Right atrium auricular region (tissue), 2 donors: Measurements from ENCODE around the gene DNASE1L1. TPM values are rescaled to one million over a fixed set of nuclear protein-coding genes. Genes with fewer than 3 reads are reported as not detected.

ENCODE experiments used
- DNase-seq: peaks from one replicate; pipeline ENCODE4 v3.0.0-alpha.2; 2019; ENCODE audit warnings: low spot score
- H3K27ac ChIP-seq, 2 donors: fragments of 200-600 bp; sonication (generic); 1 replicate in 1 of 2; 2 replicates in 1 of 2; pipeline ENCODE4 v1.5.1; 2016 to 2019
- H3K27me3 ChIP-seq, 2 donors: fragments of 200-600 bp; sonication (generic); one replicate each; pipeline versions ENCODE4 v1.5.1 to v1.6.0; 2017 to 2019
- H3K36me3 ChIP-seq: fragments of 200-600 bp; sonication (generic); one replicate; pipeline ENCODE4 v1.5.1; 2016
- H3K4me1 ChIP-seq, 2 donors: fragments of 200-600 bp; sonication (generic); one replicate each; pipeline versions ENCODE4 v1.5.1 to v1.6.0; 2017 to 2019
- H3K4me3 ChIP-seq, 2 donors: fragments of 200-600 bp; sonication (generic); 1 replicate in 1 of 2; 2 replicates in 1 of 2; pipeline ENCODE4 v1.5.1; 2017 to 2019; ENCODE audit warnings: mild to moderate bottlenecking in 1 of 2, moderate library complexity in 1 of 2
- H3K9me3 ChIP-seq, 2 donors: fragments of 200-600 bp; sonication (generic); one replicate each; pipeline ENCODE4 v1.5.1; 2019
- total RNA-seq, 2 donors: library from RNA; depleted of rRNA; stranded (reverse); fragments of >200 nt; gene quantifications; one replicate each; pipeline ENCODE4 v1.1.0, GENCODE V29; 2016
- TF ChIP-seq, protein P1 (sequence below), 2 donors: fragments of 200-600 bp; sonication (generic); IDR thresholded peaks; one replicate each; pipeline ENCODE4 v1.5.1; 2019; ENCODE audit warnings: antibody characterized with exemption in 2 of 2

The DNASE1L1 gene
- total RNA-seq, 2 donors from 2014 or later = 74.4 to 84.0 TPM

GRCh38 chrX:154374313-154375155 lies 34.5 kb downstream of the DNASE1L1 start, which contains the start of gene FLNA:
TSS of gene FLNA (minus strand) at chrX:154374634. CDS start at chrX:154371245, 3,389 bp downstream.
- no peak for DNase-seq
- no peaks in the 10 kb centered on the region for H3K9me3 ChIP-seq
- TF ChIP-seq, protein P1, sequence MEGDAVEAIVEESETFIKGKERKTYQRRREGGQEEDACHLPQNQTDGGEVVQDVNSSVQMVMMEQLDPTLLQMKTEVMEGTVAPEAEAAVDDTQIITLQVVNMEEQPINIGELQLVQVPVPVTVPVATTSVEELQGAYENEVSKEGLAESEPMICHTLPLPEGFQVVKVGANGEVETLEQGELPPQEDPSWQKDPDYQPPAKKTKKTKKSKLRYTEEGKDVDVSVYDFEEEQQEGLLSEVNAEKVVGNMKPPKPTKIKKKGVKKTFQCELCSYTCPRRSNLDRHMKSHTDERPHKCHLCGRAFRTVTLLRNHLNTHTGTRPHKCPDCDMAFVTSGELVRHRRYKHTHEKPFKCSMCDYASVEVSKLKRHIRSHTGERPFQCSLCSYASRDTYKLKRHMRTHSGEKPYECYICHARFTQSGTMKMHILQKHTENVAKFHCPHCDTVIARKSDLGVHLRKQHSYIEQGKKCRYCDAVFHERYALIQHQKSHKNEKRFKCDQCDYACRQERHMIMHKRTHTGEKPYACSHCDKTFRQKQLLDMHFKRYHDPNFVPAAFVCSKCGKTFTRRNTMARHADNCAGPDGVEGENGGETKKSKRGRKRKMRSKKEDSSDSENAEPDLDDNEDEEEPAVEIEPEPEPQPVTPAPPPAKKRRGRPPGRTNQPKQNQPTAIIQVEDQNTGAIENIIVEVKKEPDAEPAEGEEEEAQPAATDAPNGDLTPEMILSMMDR (IDR thresholded peaks at IDR 0.05) = no peak
- peak within 1 kb of the TSS; percentile 74 to 78 for H3K4me3 ChIP-seq
- H3K4me1 ChIP-seq = peaks cover 0 to 25% of the 10 kb centered on the region in 2 donors
- no peaks in the 10 kb centered on the region for H3K27me3 ChIP-seq
- peak within 1 kb of the TSS; percentile 84 to 96 for H3K27ac ChIP-seq
- peaks cover 9% of the 10 kb centered on the region for H3K36me3 ChIP-seq

GRCh38 chrX:154373340-154374306 lies 35.4 kb downstream of the DNASE1L1 start:
- DNase-seq = peak; percentile 81
- Histone ChIP-seq H3K27me3 (no peaks in the 10 kb centered on the region), H3K36me3 (peaks cover 15% of the 10 kb centered on the region), H3K4me1 (peaks cover 0 to 25% of the 10 kb centered on the region in 2 donors), H3K9me3 (no peaks in the 10 kb centered on the region), H3K4me3 (peak overlapping the region; percentile 74 to 78), H3K27ac (peak overlapping the region; percentile 84 to 96)
- TF ChIP-seq, protein P1 (IDR thresholded peaks at IDR 0.05) = peak; percentile 49 to 75

DNA sequence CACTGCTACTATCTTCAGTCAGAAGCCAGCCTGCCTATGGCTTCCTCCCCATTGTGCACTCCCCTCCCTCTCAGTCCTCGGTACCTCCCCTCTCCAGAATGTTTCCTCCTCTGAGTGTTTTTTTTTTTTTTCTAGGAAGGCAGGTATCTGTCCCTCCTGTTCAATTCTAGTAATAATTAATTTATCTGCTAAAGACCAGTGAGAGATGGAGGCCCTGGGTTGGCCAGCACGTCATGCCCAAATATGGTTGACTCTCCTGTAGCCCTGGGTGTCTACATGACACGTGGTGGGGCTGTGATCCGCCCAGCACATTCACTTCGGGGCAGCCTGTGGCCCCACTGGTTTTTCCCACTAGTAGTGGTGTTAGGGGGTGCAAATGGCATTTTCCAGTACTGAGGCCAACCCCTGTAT lies 36.4 kb downstream of the DNASE1L1 start:
- Histone ChIP-seq H3K36me3 (peaks cover 25% of the 10 kb centered on the region), H3K9me3 (no peaks in the 10 kb centered on the region), H3K27ac (peak overlapping the region; percentile 84 to 96), H3K4me1 (peaks cover 0 to 35% of the 10 kb centered on the region in 2 donors), H3K27me3 (no peaks in the 10 kb centered on the region), H3K4me3 (peak overlapping the region; percentile 74 to 78)
- TF ChIP-seq, protein P1 (IDR thresholded peaks at IDR 0.05) = no peak
- DNase-seq = no peak

DNA sequence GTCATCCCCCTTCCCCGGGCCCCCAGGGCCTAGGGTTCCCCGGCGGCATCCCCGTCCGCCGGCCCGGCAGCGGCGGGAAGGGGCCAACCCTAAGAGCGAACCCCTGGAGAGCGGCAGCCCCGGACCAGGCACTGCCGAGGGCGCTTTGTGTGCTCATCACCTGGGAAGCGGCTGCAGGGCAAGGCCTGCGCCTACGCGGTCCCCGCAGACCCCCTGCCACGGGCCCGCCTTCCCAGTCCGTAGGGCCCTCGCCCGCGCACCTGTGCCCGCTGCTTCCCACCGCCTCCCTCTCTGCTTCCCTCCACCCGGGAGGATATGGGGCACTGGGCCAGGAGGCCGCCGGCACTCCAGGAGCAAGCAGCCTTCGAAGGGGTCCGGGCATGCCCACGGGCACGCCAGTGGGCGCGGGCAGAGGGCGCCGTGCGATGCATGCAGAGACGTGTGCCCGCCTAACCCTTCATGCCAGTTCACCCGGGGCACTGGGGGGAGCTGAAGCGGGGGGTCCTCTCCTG lies 37.2 kb downstream of the DNASE1L1 start:
- Histone ChIP-seq H3K9me3 (no peaks in the 10 kb centered on the region), H3K27me3 (no peaks in the 10 kb centered on the region), H3K27ac (peak overlapping the region; percentile 84 to 96), H3K36me3 (peaks cover 33% of the 10 kb centered on the region), H3K4me1 (peaks cover 0 to 41% of the 10 kb centered on the region in 2 donors), H3K4me3 (peak overlapping the region; percentile 74 to 78)
- no peak for DNase-seq
- TF ChIP-seq, protein P1 (IDR thresholded peaks at IDR 0.05) = no peak

DNA sequence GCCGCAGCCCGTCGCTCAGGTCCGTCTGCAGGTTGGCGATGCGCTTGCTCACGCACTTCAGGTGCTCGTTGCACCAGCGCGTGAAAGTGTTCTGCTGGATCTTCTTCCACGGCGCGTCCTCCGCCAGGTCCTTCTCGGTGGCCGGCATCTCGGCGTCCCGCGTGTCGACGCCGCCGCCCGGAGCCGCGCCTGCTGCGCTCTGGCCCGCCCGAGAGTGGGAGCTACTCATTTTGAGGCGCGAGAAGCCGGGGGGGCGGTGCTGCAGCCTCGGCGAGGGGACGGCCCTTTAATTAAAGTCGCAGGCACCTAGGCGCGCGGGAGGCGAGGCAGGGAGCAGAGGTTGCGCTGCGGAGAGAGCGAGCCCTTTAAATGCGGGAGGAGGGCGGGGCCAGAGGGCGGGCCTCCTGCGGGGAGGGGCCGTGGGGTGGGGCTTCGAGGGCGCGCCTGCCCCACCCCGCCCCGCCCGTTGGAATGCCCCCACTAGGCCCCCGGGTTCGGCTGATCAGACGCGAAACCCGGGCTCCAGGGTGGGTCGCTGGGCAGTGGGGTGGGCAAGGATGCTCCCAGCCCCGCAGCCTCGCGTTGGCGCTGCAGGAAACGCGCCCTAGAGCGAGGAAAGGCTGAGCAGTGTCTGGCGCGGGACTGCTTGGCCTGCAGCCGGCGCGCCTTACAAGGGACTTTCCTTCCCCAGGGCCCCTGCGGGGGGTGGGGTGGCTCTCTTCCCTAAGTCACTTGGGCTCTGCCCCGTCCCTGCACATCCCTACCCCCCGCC lies 37.9 kb downstream of the DNASE1L1 start:
- Histone ChIP-seq H3K27ac (peak overlapping the region; percentile 84 to 96), H3K9me3 (no peaks in the 10 kb centered on the region), H3K36me3 (peaks cover 39% of the 10 kb centered on the region), H3K4me3 (peak overlapping the region; percentile 74 to 78), H3K27me3 (no peaks in the 10 kb centered on the region), H3K4me1 (peaks cover 0 to 48% of the 10 kb centered on the region in 2 donors)
- peak; percentile 97 for DNase-seq
- TF ChIP-seq, protein P1 (IDR thresholded peaks at IDR 0.05) = no peak
